NCI-H226 (cell line): ENCODE results near the gene SPATA4.
"Not testable (repeated sequence)": the region's sequence is repeated elsewhere in the genome, so short reads cannot be mapped to it uniquely, and the experiment has no call there.

ENCODE experiments used
- DNase-seq: peaks from one replicate; pipeline ENCODE4 v3.0.0-alpha.2; 2015

The SPATA4 gene

GRCh38 chr4:176195184-176195978 is at the start of gene SPATA4:
TSS of gene SPATA4 (minus strand) at chr4:176195585. CDS start at chr4:176195562, 23 bp downstream.
- peak; percentile 69 for DNase-seq

- DNase-seq, result no peak
These were observed 47.5 kb upstream of the SPATA4 start for GRCh38 chr4:176242764-176243347.

GRCh38 chr4:176241703-176242102 is 46.3 kb upstream of the SPATA4 start:
- no peak for DNase-seq

GRCh38 chr4:176238826-176239225 is 43.4 kb upstream of the SPATA4 start:
- no peak for DNase-seq

- DNase-seq, result no peak
These were observed 42.8 kb upstream of the SPATA4 start for GRCh38 chr4:176238157-176238610.

- DNase-seq, result no peak
These were observed 41.6 kb upstream of the SPATA4 start for GRCh38 chr4:176236946-176237345.

GRCh38 chr4:176230836-176231235 is 35.5 kb upstream of the SPATA4 start:
- DNase-seq, result no peak

- no peak for DNase-seq
These were observed 34.3 kb upstream of the SPATA4 start for GRCh38 chr4:176229645-176230044.

- DNase-seq, result no peak
These were observed 31.4 kb upstream of the SPATA4 start for GRCh38 chr4:176226736-176227135.

- DNase-seq, result no peak
These were observed 28.2 kb upstream of the SPATA4 start for GRCh38 chr4:176223561-176223960.

- DNase-seq, result no peak
These were observed 26.8 kb upstream of the SPATA4 start for GRCh38 chr4:176222149-176222548.

- no peak for DNase-seq
These were observed 22.1 kb upstream of the SPATA4 start for GRCh38 chr4:176217510-176217909.

- DNase-seq, result not testable (repeated sequence)
These were observed 17.0 kb upstream of the SPATA4 start for GRCh38 chr4:176212351-176212750.

- no peak for DNase-seq
These were observed 15.4 kb upstream of the SPATA4 start for GRCh38 chr4:176210579-176211296.

- no peak for DNase-seq
These were observed 14.7 kb upstream of the SPATA4 start for GRCh38 chr4:176210101-176210500.

GRCh38 chr4:176209535-176209934 is 14.2 kb upstream of the SPATA4 start:
- no peak for DNase-seq

- DNase-seq, result no peak
These were observed 12.5 kb upstream of the SPATA4 start for GRCh38 chr4:176207839-176208238.

- no peak for DNase-seq
These were observed 9.9 kb upstream of the SPATA4 start for GRCh38 chr4:176205299-176205698.

- no peak for DNase-seq
These were observed 3.0 kb upstream of the SPATA4 start for GRCh38 chr4:176198316-176198903.

GRCh38 chr4:176193938-176194337 is 1.4 kb downstream of the SPATA4 start:
- peak; percentile 13 for DNase-seq

- no peak for DNase-seq
These were observed 2.3 kb downstream of the SPATA4 start for GRCh38 chr4:176193126-176193525.

GRCh38 chr4:176191974-176192373 is 3.4 kb downstream of the SPATA4 start:
- no peak for DNase-seq
